SK-N-MC (cell line): ENCODE measurements around the gene PTPRK.

Source experiments
- DNase-seq: peaks from one replicate; pipeline ENCODE4 v3.0.0-alpha.2; 2011; ENCODE audit warnings: low read depth, low spot score
- H3K27ac ChIP-seq: fragments of 200-600 bp; sonication (generic); 2 replicates; pipeline ENCODE4 v1.5.1; 2016; ENCODE audit warnings: mixed run types
- H3K36me3 ChIP-seq: fragments of 200-600 bp; sonication (generic); 2 replicates; pipeline ENCODE4 v1.6.1; 2017; ENCODE audit warnings: antibody characterized with exemption, low read length, mixed read lengths; ENCODE audit not compliant: insufficient read depth
- H3K4me3 ChIP-seq: fragments of 200-600 bp; sonication (generic); 2 replicates; pipeline ENCODE4 v1.5.1; 2016
- H3K9ac ChIP-seq: fragments of 200-600 bp; sonication (generic); 2 replicates; pipeline ENCODE4 v1.8.0; 2017; ENCODE audit warnings: mixed run types, mixed read lengths; ENCODE audit not compliant: insufficient read length
- H3K9me3 ChIP-seq: fragments of 200-600 bp; sonication (generic); 2 replicates; pipeline ENCODE4 v1.6.1; 2017; ENCODE audit warnings: low read depth, mild to moderate bottlenecking, antibody characterized with exemption, low read length, moderate library complexity, mixed read lengths
- EZH2 ChIP-seq: fragments of 200-600 bp; sonication (generic); IDR thresholded peaks from one replicate; pipeline ENCODE4 v1.6.1; 2017; ENCODE audit warnings: antibody characterized with exemption
- FOXP2 ChIP-seq: optimal IDR thresholded peaks from 2 replicates; pipeline ENCODE3; 2011; ENCODE audit warnings: mild to moderate bottlenecking, moderate library complexity; ENCODE audit not compliant: insufficient read depth; ENCODE audit errors: extremely low read length, control extremely low read depth
- POLR2AphosphoS5 ChIP-seq: IDR thresholded peaks from 2 replicates; pipeline ENCODE4 v1.6.1; 2012; ENCODE audit warnings: mild to moderate bottlenecking, low read depth, low read length, borderline replicate concordance

Gene PTPRK

GRCh38 chr6:128240024-128240428, 280.4 kb downstream of the PTPRK start:
- Histone ChIP-seq H3K9me3 (no peaks in the 10 kb centered on the region), H3K36me3 (no peaks in the 10 kb centered on the region), H3K4me3 (no peak overlapping the region), H3K9ac (no peak overlapping the region), H3K27ac (no peak overlapping the region; the same call in 1 of the 2 replicates)
- DNase-seq = no peak
- no peak for TF ChIP-seq EZH2
- no peak for TF ChIP-seq FOXP2
- no peak for TF ChIP-seq POLR2AphosphoS5

- no peak for DNase-seq
- no peak overlapping the region; the same call in 1 of the 2 replicates for H3K27ac ChIP-seq
- TF ChIP-seq POLR2AphosphoS5 (no peak), EZH2 (no peak), FOXP2 (no peak)
These were observed 281.3 kb downstream of the PTPRK start for GRCh38 chr6:128239146-128239545.

GRCh38 chr6:128238225-128238624, 282.2 kb downstream of the PTPRK start:
- Histone ChIP-seq H3K9ac (no peak overlapping the region), H3K36me3 (no peaks in the 10 kb centered on the region), H3K27ac (no peak overlapping the region), H3K9me3 (no peaks in the 10 kb centered on the region), H3K4me3 (no peak overlapping the region)
- TF ChIP-seq EZH2 (no peak), POLR2AphosphoS5 (no peak), FOXP2 (no peak)
- no peak for DNase-seq

More at GRCh38 chr6:128239146-128239545, 281.3 kb downstream of the PTPRK start:
- no peak overlapping the region for H3K4me3 ChIP-seq
- H3K36me3 ChIP-seq = no peaks in the 10 kb centered on the region
- H3K9me3 ChIP-seq = no peaks in the 10 kb centered on the region
- H3K9ac ChIP-seq = no peak overlapping the region

GRCh38 chr6:128235556-128235955, 284.8 kb downstream of the PTPRK start:
- DNase-seq = no peak
- Histone ChIP-seq H3K4me3 (no peak overlapping the region), H3K9ac (no peak overlapping the region), H3K36me3 (no peaks in the 10 kb centered on the region), H3K9me3 (no peaks in the 10 kb centered on the region), H3K27ac (no peak overlapping the region)
- no peak for TF ChIP-seq EZH2
- no peak for TF ChIP-seq FOXP2
- no peak for TF ChIP-seq POLR2AphosphoS5

- no peak overlapping the region for H3K27ac ChIP-seq
- no peak for TF ChIP-seq EZH2
- TF ChIP-seq POLR2AphosphoS5 = no peak
- TF ChIP-seq FOXP2 = no peak
- no peaks in the 10 kb centered on the region for H3K9me3 ChIP-seq
- no peak overlapping the region for H3K9ac ChIP-seq
- DNase-seq = no peak
- no peak overlapping the region for H3K4me3 ChIP-seq
- no peaks in the 10 kb centered on the region for H3K36me3 ChIP-seq
These were observed 286.9 kb downstream of the PTPRK start for GRCh38 chr6:128233531-128233930.

GRCh38 chr6:128230267-128230989, 290.0 kb downstream of the PTPRK start:
- DNase-seq = no peak
- H3K9me3 ChIP-seq = no peaks in the 10 kb centered on the region
- no peak overlapping the region for H3K27ac ChIP-seq
- no peak overlapping the region for H3K9ac ChIP-seq
- no peak overlapping the region for H3K4me3 ChIP-seq
- no peaks in the 10 kb centered on the region for H3K36me3 ChIP-seq
- no peak for TF ChIP-seq EZH2
- TF ChIP-seq FOXP2 = no peak
- no peak for TF ChIP-seq POLR2AphosphoS5

- Histone ChIP-seq H3K36me3 (no peaks in the 10 kb centered on the region), H3K9ac (no peak overlapping the region), H3K27ac (no peak overlapping the region), H3K9me3 (no peaks in the 10 kb centered on the region), H3K4me3 (no peak overlapping the region)
- DNase-seq = no peak
- TF ChIP-seq EZH2 = no peak
- TF ChIP-seq FOXP2 = no peak
- TF ChIP-seq POLR2AphosphoS5 = no peak
These were observed 294.8 kb downstream of the PTPRK start for GRCh38 chr6:128225612-128226011.

- Histone ChIP-seq H3K27ac (no peak overlapping the region), H3K9ac (no peak overlapping the region), H3K9me3 (no peaks in the 10 kb centered on the region), H3K4me3 (no peak overlapping the region), H3K36me3 (no peaks in the 10 kb centered on the region; the same call in 1 of the 2 replicates)
- no peak for DNase-seq
- no peak for TF ChIP-seq FOXP2
- TF ChIP-seq EZH2 = no peak
- TF ChIP-seq POLR2AphosphoS5 = no peak
These were observed 303.5 kb downstream of the PTPRK start for GRCh38 chr6:128216917-128217316.

GRCh38 chr6:128209771-128210170, 310.6 kb downstream of the PTPRK start:
- no peak for DNase-seq
- H3K27ac ChIP-seq = no peak overlapping the region; the same call in 1 of the 2 replicates
- no peak overlapping the region for H3K4me3 ChIP-seq

More at GRCh38 chr6:128209771-128210170, 310.6 kb downstream of the PTPRK start:
- Histone ChIP-seq H3K36me3 (no peaks in the 10 kb centered on the region), H3K9ac (no peak overlapping the region), H3K9me3 (no peaks in the 10 kb centered on the region)
- no peak for TF ChIP-seq EZH2
- no peak for TF ChIP-seq POLR2AphosphoS5
- TF ChIP-seq FOXP2 = no peak
